ENCODE results near the gene OR52H1. TPM values are rescaled to one million over a fixed set of nuclear protein-coding genes. Genes with fewer than 3 reads are reported as not detected.

Gene OR52H1
- total and polyA plus RNA-seq, 10 of the 15 experiments (the other 5 are each of a cell fraction or from before 2014, with no cell fraction given): 0.06 to 0.40 (median 0.23) TPM; not detected in 4

DNA sequence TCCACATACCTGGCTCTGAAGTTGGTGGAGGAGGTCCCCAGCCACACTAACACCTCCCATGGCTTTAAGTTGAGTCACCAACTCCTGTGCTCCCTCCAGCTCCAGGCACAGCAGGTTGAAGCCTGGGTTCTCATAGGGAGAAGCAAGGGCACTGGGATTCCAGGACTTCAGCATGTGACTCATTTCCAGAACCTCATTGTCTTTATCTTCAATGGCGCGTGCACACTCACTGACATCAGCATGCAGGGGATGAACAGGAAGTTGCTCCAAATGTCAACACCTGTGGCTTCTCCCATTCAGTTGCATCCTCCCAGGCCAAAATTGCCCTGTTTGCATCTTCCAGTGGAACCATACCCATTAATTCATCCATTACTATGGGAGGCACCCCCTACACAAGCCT, 26.0 kb downstream of the OR52H1 start:
- Histone ChIP-seq H3K9me3 (replicated peaks; ENCODE audit: control insufficient read depth, insufficient read depth, low read length) (no peaks in the 10 kb centered on the region), H3K4me2 (ENCODE audit: control insufficient read depth, insufficient read depth) (no peak overlapping the region), H3K9ac (ENCODE audit: control insufficient read depth, insufficient read depth, low read length) (no peak overlapping the region), H3K4me1 (ENCODE audit: control insufficient read depth, insufficient read depth, low read length) (no peaks in the 10 kb centered on the region), H3K4me3 (no peak overlapping the region), H3K79me2 (ENCODE audit: control insufficient read depth, insufficient read depth, low read length) (no peaks in the 10 kb centered on the region), H4K20me1 (ENCODE audit: control insufficient read depth, insufficient read depth) (no peaks in the 10 kb centered on the region), H3K27ac (ENCODE audit: control insufficient read depth, insufficient read depth) (no peak overlapping the region), H2AFZ (ENCODE audit: control insufficient read depth, low read depth, low read length) (no peak overlapping the region), H3K27me3 (replicated peaks in 1 of 2; ENCODE audit: control insufficient read depth in 2 of 2, insufficient read depth in 2 of 2, low read length in 1 of 2) (no peaks in the 10 kb centered on the region; a peak in 1 of 4 replicates), H3K36me3 (ENCODE audit: control insufficient read depth in 2 of 2, insufficient read depth in 2 of 2, low read length in 1 of 2) (no peaks in the 10 kb centered on the region)
- BruUV-seq (replicated peaks): no TSS peak
- ChIA-PET POLR2A (interaction anchor here (0.6 kb wide), 1 partner anchor 969 kb away, joined by 4 read pairs; no protein-coding TSS in a partner anchor), RAD21 (ENCODE audit: unreplicated experiment) (no interaction called here), SMC1A (ENCODE audit: uncharacterized antibody, unreplicated experiment) (no interaction called here), CTCF (no interaction called here)
- no peak for ATAC-seq
- DNase-seq (ENCODE audit: low read depth, low spot score): no peak
- in situ Hi-C loops (cut with MboI): no loop called here
- no peak for FAIRE-seq
- 100% methylated on average over 2 of the region's 2 CpGs for WGBS (ENCODE audit: insufficient coverage, insufficient replicate concordance, low lambda C conversion rate, missing lambda C conversion rate)
- intact Hi-C loops (cut with micrococcal nuclease; ENCODE audit: unreplicated experiment): no loop called here
- no peak for TF ChIP-seq FOXK2 (IDR thresholded peaks at IDR 0.05)
- no peak for TF ChIP-seq CREM (IDR thresholded peaks at IDR 0.05; ENCODE audit: low read depth)
- TF ChIP-seq, protein P1, sequence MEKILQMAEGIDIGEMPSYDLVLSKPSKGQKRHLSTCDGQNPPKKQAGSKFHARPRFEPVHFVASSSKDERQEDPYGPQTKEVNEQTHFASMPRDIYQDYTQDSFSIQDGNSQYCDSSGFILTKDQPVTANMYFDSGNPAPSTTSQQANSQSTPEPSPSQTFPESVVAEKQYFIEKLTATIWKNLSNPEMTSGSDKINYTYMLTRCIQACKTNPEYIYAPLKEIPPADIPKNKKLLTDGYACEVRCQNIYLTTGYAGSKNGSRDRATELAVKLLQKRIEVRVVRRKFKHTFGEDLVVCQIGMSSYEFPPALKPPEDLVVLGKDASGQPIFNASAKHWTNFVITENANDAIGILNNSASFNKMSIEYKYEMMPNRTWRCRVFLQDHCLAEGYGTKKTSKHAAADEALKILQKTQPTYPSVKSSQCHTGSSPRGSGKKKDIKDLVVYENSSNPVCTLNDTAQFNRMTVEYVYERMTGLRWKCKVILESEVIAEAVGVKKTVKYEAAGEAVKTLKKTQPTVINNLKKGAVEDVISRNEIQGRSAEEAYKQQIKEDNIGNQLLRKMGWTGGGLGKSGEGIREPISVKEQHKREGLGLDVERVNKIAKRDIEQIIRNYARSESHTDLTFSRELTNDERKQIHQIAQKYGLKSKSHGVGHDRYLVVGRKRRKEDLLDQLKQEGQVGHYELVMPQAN (conservative IDR thresholded peaks at IDR 0.05): no peak
- TF ChIP-seq NFXL1 (IDR thresholded peaks at IDR 0.05; ENCODE audit: borderline replicate concordance): no peak
- TF ChIP-seq NR2C2 (IDR thresholded peaks at IDR 0.05; ENCODE audit: borderline replicate concordance, control insufficient read depth, insufficient read length, low read depth): no peak
- TF ChIP-seq WRNIP1 (IDR thresholded peaks at IDR 0.05; ENCODE audit: borderline replicate concordance, low read depth, low read length): no peak
- TF ChIP-seq, protein P2, sequence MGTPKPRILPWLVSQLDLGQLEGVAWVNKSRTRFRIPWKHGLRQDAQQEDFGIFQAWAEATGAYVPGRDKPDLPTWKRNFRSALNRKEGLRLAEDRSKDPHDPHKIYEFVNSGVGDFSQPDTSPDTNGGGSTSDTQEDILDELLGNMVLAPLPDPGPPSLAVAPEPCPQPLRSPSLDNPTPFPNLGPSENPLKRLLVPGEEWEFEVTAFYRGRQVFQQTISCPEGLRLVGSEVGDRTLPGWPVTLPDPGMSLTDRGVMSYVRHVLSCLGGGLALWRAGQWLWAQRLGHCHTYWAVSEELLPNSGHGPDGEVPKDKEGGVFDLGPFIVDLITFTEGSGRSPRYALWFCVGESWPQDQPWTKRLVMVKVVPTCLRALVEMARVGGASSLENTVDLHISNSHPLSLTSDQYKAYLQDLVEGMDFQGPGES (IDR thresholded peaks at IDR 0.05): no peak
- TF ChIP-seq, protein P3, sequence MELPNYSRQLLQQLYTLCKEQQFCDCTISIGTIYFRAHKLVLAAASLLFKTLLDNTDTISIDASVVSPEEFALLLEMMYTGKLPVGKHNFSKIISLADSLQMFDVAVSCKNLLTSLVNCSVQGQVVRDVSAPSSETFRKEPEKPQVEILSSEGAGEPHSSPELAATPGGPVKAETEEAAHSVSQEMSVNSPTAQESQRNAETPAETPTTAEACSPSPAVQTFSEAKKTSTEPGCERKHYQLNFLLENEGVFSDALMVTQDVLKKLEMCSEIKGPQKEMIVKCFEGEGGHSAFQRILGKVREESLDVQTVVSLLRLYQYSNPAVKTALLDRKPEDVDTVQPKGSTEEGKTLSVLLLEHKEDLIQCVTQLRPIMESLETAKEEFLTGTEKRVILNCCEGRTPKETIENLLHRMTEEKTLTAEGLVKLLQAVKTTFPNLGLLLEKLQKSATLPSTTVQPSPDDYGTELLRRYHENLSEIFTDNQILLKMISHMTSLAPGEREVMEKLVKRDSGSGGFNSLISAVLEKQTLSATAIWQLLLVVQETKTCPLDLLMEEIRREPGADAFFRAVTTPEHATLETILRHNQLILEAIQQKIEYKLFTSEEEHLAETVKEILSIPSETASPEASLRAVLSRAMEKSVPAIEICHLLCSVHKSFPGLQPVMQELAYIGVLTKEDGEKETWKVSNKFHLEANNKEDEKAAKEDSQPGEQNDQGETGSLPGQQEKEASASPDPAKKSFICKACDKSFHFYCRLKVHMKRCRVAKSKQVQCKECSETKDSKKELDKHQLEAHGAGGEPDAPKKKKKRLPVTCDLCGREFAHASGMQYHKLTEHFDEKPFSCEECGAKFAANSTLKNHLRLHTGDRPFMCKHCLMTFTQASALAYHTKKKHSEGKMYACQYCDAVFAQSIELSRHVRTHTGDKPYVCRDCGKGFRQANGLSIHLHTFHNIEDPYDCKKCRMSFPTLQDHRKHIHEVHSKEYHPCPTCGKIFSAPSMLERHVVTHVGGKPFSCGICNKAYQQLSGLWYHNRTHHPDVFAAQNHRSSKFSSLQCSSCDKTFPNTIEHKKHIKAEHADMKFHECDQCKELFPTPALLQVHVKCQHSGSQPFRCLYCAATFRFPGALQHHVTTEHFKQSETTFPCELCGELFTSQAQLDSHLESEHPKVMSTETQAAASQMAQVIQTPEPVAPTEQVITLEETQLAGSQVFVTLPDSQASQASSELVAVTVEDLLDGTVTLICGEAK (IDR thresholded peaks at IDR 0.05; ENCODE audit: borderline replicate concordance): no peak
- no peak for TF ChIP-seq NR2C1 (IDR thresholded peaks at IDR 0.05)
- no peak for TF ChIP-seq EP300 (IDR thresholded peaks at IDR 0.05; ENCODE audit: borderline replicate concordance in 1 of 2, control insufficient read depth in 1 of 2, low read depth in 2 of 2, low read length in 2 of 2)
- no peak for TF ChIP-seq IRF4 (IDR thresholded peaks at IDR 0.05; ENCODE audit: low read depth, low read length)
- TF ChIP-seq, protein P4, sequence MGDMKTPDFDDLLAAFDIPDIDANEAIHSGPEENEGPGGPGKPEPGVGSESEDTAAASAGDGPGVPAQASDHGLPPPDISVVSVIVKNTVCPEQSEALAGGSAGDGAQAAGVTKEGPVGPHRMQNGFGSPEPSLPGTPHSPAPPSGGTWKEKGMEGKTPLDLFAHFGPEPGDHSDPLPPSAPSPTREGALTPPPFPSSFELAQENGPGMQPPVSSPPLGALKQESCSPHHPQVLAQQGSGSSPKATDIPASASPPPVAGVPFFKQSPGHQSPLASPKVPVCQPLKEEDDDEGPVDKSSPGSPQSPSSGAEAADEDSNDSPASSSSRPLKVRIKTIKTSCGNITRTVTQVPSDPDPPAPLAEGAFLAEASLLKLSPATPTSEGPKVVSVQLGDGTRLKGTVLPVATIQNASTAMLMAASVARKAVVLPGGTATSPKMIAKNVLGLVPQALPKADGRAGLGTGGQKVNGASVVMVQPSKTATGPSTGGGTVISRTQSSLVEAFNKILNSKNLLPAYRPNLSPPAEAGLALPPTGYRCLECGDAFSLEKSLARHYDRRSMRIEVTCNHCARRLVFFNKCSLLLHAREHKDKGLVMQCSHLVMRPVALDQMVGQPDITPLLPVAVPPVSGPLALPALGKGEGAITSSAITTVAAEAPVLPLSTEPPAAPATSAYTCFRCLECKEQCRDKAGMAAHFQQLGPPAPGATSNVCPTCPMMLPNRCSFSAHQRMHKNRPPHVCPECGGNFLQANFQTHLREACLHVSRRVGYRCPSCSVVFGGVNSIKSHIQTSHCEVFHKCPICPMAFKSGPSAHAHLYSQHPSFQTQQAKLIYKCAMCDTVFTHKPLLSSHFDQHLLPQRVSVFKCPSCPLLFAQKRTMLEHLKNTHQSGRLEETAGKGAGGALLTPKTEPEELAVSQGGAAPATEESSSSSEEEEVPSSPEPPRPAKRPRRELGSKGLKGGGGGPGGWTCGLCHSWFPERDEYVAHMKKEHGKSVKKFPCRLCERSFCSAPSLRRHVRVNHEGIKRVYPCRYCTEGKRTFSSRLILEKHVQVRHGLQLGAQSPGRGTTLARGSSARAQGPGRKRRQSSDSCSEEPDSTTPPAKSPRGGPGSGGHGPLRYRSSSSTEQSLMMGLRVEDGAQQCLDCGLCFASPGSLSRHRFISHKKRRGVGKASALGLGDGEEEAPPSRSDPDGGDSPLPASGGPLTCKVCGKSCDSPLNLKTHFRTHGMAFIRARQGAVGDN (IDR thresholded peaks at IDR 0.05): no peak
- no peak for TF ChIP-seq BRCA1 (IDR thresholded peaks at IDR 0.05; ENCODE audit: low read depth, low read length)
